GM12878 (cell line): ENCODE measurements around the gene RAB25. TPM values are rescaled to one million over a fixed set of nuclear protein-coding genes. Genes with fewer than 3 reads are reported as not detected.

Experiments used
- ATAC-seq: fragments of 200-7000 bp; cut with Tn5 transposase; 3 replicates; pipeline ENCODE4 v1.9.1; 2020; ENCODE audit warnings: mild to moderate bottlenecking, moderate library complexity
- BruUV-seq: library from RNA; stranded (reverse); fragments of 400-500 nt; replicated peaks from 2 replicates; lab custom pipeline; 2021; lab: Mats Ljungman, UMichigan
- CTCF ChIA-PET: fragments of 300-600 bp; sonication (Branson Sonifier 250); formaldehyde crosslinking; extraction: SDS; loops from one replicate; lab custom pipeline; 2021; ENCODE audit warnings: inconsistent platforms; lab: Yijun Ruan, JAX
- POLR2A ChIA-PET: fragments of 350-600 bp; formaldehyde crosslinking; extraction: SDS; loops from one replicate; lab custom pipeline; 2021; ENCODE audit warnings: inconsistent platforms; lab: Charles Lee
- RAD21 ChIA-PET: fragments of 300-600 bp; sonication (Branson Sonifier 250); formaldehyde crosslinking; loops from one replicate; lab custom pipeline; 2023; ENCODE audit warnings: antibody characterized with exemption; ENCODE audit not compliant: unreplicated experiment; lab: Charles Lee
- SMC1A ChIA-PET: fragments of 300-600 bp; sonication (Branson Sonifier 250); formaldehyde crosslinking; loops from one replicate; lab custom pipeline; 2023; ENCODE audit not compliant: unreplicated experiment, uncharacterized antibody; lab: Charles Lee
- DNase-seq: peaks from one replicate; pipeline ENCODE4 v3.0.0-alpha.2; 2011; ENCODE audit warnings: low read depth, low spot score
- FAIRE-seq: peaks from 3 replicates; lab custom pipeline; 2011; peaks lifted over from hg19 to GRCh38; lab: Jason Lieb, UNC
- H2AFZ ChIP-seq: 2 replicates; pipeline ENCODE4 v1.6.0; 2011; ENCODE audit warnings: low read depth, low read length, control low read depth; ENCODE audit not compliant: control insufficient read depth
- H3K27ac ChIP-seq: 2 replicates; pipeline ENCODE4 v1.5.1; 2011; ENCODE audit warnings: control low read depth; ENCODE audit not compliant: control insufficient read depth, insufficient read depth
- H3K27me3 ChIP-seq, 2 experiments: replicated peaks in 1 of 2; 2 replicates each; pipeline versions ENCODE4 v1.6.0 to v1.6.1; 2011; ENCODE audit warnings: low read length in 1 of 2; ENCODE audit not compliant: control insufficient read depth in 2 of 2, insufficient read depth in 2 of 2
- H3K36me3 ChIP-seq, 2 experiments: 2 replicates each; pipeline ENCODE4 v1.5.1; 2011; ENCODE audit warnings: low read length in 1 of 2; ENCODE audit not compliant: control insufficient read depth in 2 of 2, insufficient read depth in 2 of 2
- H3K4me1 ChIP-seq: 2 replicates; pipeline ENCODE4 v1.6.1; 2011; ENCODE audit warnings: mild to moderate bottlenecking, low read length, moderate library complexity, mixed read lengths; ENCODE audit not compliant: control insufficient read depth, insufficient read depth
- H3K4me2 ChIP-seq: 2 replicates; pipeline ENCODE4 v1.6.0; 2011; ENCODE audit warnings: control low read depth; ENCODE audit not compliant: control insufficient read depth, insufficient read depth
- H3K4me3 ChIP-seq: fragments of 200-600 bp; sonication (generic); 2 replicates; pipeline ENCODE4 v1.5.1; 2016
- H3K79me2 ChIP-seq: 2 replicates; pipeline ENCODE4 v1.6.0; 2011; ENCODE audit warnings: low read length; ENCODE audit not compliant: control insufficient read depth, insufficient read depth
- H3K9ac ChIP-seq: 2 replicates; pipeline ENCODE4 v1.8.0; 2011; ENCODE audit warnings: low read length, control low read depth, mixed read lengths; ENCODE audit not compliant: control insufficient read depth, insufficient read depth
- H3K9me3 ChIP-seq: replicated peaks from 3 replicates; pipeline ENCODE4 v1.5.1; 2011; ENCODE audit warnings: mild to moderate bottlenecking, low read length; ENCODE audit not compliant: control insufficient read depth, insufficient read depth
- H4K20me1 ChIP-seq: 2 replicates; pipeline ENCODE4 v1.6.0; 2011; ENCODE audit not compliant: control insufficient read depth, insufficient read depth
- CHD2 ChIP-seq: IDR thresholded peaks from 2 replicates; pipeline ENCODE4 v1.6.1; 2011; ENCODE audit warnings: low read depth, low read length, improper control_type of control experiment, borderline replicate concordance
- EED ChIP-seq: sonication (generic); IDR thresholded peaks from 2 replicates; pipeline ENCODE4 v1.6.1; 2016; ENCODE audit warnings: antibody characterized with exemption, low read depth
- JUND ChIP-seq: IDR thresholded peaks from 2 replicates; pipeline ENCODE4 v1.6.1; 2012; ENCODE audit warnings: low read depth, mild to moderate bottlenecking, low read length, improper control_type of control experiment, moderate library complexity
- MTA2 ChIP-seq: fragments of 450-650 bp; IDR thresholded peaks from 2 replicates; pipeline ENCODE4 v1.6.1; 2016; ENCODE audit warnings: low read depth, mild to moderate bottlenecking, moderate library complexity
- NFXL1 ChIP-seq: fragments of 450-650 bp; IDR thresholded peaks from 2 replicates; pipeline ENCODE4 v1.6.1; 2017; ENCODE audit warnings: antibody characterized with exemption, mild to moderate bottlenecking, borderline replicate concordance
- SMAD1 ChIP-seq: fragments of 450-650 bp; IDR thresholded peaks from 2 replicates; pipeline ENCODE4 v1.6.1; 2018; ENCODE audit warnings: mild to moderate bottlenecking, low read depth; ENCODE audit not compliant: partially characterized antibody
- SMC3 ChIP-seq: IDR thresholded peaks from 2 replicates; pipeline ENCODE4 v1.6.1; 2011; ENCODE audit warnings: low read length, improper control_type of control experiment, borderline replicate concordance
- SUZ12 ChIP-seq: fragments of 200-600 bp; sonication (generic); IDR thresholded peaks from one replicate; pipeline ENCODE4 v1.6.1; 2018; ENCODE audit warnings: antibody characterized with exemption, mild to moderate bottlenecking; ENCODE audit not compliant: unreplicated experiment
- WGBS: methylation state at CpG from one replicate; pipeline ENCODE4 v1.1.6; 2016; ENCODE audit warnings: low lambda C conversion rate; ENCODE audit not compliant: insufficient replicate concordance, insufficient coverage; ENCODE audit errors: missing lambda C conversion rate; 5-methylcytosine and 5-hydroxymethylcytosine counted together
- in situ Hi-C: fragments of 300-500 bp; cut with MboI; formaldehyde crosslinking; loops from 9 replicates; pipeline ENCODE4 v1.14.3; 2018; ENCODE audit warnings: mixed read lengths
- intact Hi-C: fragments of 100-400 bp; cut with micrococcal nuclease; formaldehyde crosslinking; loops from one replicate; pipeline ENCODE4 v1.14.2; 2022; ENCODE audit not compliant: unreplicated experiment
- polyA plus RNA-seq, 11 experiments: library from polyadenylated mRNA; depleted of rRNA in 4 of 11; unstranded in 6 of 11; stranded (reverse) in 5 of 11; fragments of >200 nt; fragmentation: Nextera tagmentation in 4 of 11; fragmentation: Illumina TruSeq in 1 of 11; extraction: Ambion mirVana in 4 of 11; extraction: Trizol in 1 of 11; gene quantifications; 1 replicate in 1 of 11; 2 replicates in 10 of 11; pipeline versions ENCODE4 v1.2.1 to v1.2.3, GENCODE V29; 2011 to 2016; ENCODE audit warnings: inconsistent platforms in 2 of 11, missing spikeins in 2 of 11, low read depth in 1 of 11
- total RNA-seq, 4 experiments: library from RNA; depleted of rRNA in 3 of 4; stranded (reverse); fragments of >200 nt in 3 of 4; fragmentation: Illumina TruSeq in 1 of 4; extraction: Trizol in 1 of 4; gene quantifications; 2 replicates each; pipeline versions ENCODE4 v1.2.1 to v1.2.3, GENCODE V29; 2013 to 2021
- TF ChIP-seq, protein P1 (sequence below): fragments of 450-650 bp; IDR thresholded peaks from 2 replicates; pipeline ENCODE4 v1.6.1; 2016; ENCODE audit warnings: mild to moderate bottlenecking
- TF ChIP-seq, protein P2 (sequence below): fragments of 450-650 bp; IDR thresholded peaks from 2 replicates; pipeline ENCODE4 v1.6.1; 2014; ENCODE audit warnings: mild to moderate bottlenecking

Gene RAB25
- total and polyA plus RNA-seq, 10 of the 15 experiments (the other 5 are each of a cell fraction or from before 2014, with no cell fraction given), result 0.16 to 0.36 (median 0.22) TPM; not detected in 7

DNA sequence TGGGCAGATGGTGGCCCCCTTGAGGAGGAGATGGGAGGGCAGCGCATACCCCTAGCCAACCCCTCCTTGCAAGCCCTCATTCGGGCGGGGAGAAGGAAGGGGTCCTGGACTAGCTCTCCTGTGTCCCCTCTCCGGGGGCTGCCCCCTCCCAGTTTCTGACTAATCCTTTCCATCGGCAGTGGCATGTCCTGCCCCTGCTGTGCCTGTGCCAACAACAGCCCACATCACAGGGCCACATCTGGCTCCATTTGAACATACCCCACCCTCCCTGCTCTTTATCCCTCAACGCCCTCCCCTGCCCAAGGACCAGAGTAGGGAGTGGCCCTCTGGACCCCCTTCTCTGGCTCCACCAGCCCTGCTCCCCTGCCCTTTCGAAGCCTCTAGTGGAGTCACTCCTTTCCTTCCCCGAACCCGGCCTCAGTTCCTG lies 42.6 kb downstream of the RAB25 start:
- no peaks in the 10 kb centered on the region for H3K27me3 ChIP-seq
- no peak overlapping the region for H2AFZ ChIP-seq
- in situ Hi-C loops (no loop called here), intact Hi-C loops (no loop called here)
- SMC1A ChIA-PET, result interaction anchor here (1.0 to 23.8 kb wide), 2 partner anchors 8 to 21 kb away, joined by 3 to 874 read pairs; partner anchors contain the start of gene LMNA
- no peaks in the 10 kb centered on the region; the same call in 1 of the 2 replicates for H3K79me2 ChIP-seq
- WGBS, result 59% methylated on average over 9 of the region's 9 CpGs
- H4K20me1 ChIP-seq, result no peaks in the 10 kb centered on the region
- no peak overlapping the region for H3K9ac ChIP-seq
- POLR2A ChIA-PET, result interaction anchor here (1.5 to 6.1 kb wide), 2 partner anchors 15 to 26 kb away, joined by 5 to 128 read pairs; partner anchors contain the start of gene LMNA
- no TSS peak for BruUV-seq
- CTCF ChIA-PET, result interaction anchor here (21.5 kb wide), 1 partner anchor 20 kb away, joined by 1294 read pairs; the partner anchor contains the start of gene LMNA
- DNase-seq, result no peak
- H3K27ac ChIP-seq, result peak overlapping the region; percentile 50
- no peaks in the 10 kb centered on the region for H3K36me3 ChIP-seq
- no peak for ATAC-seq
- H3K4me3 ChIP-seq, result no peak overlapping the region
- TF ChIP-seq CHD2, result no peak
- no peak for TF ChIP-seq JUND
- no peak overlapping the region for H3K4me2 ChIP-seq
- RAD21 ChIA-PET, result interaction anchor here (0.9 to 22.4 kb wide), 2 partner anchors 10 to 18 kb away, joined by 3 to 695 read pairs; partner anchors contain the start of gene LMNA
- no peaks in the 10 kb centered on the region for H3K9me3 ChIP-seq
- H3K4me1 ChIP-seq, result peaks cover 36% of the 10 kb centered on the region
- FAIRE-seq, result no peak

DNA sequence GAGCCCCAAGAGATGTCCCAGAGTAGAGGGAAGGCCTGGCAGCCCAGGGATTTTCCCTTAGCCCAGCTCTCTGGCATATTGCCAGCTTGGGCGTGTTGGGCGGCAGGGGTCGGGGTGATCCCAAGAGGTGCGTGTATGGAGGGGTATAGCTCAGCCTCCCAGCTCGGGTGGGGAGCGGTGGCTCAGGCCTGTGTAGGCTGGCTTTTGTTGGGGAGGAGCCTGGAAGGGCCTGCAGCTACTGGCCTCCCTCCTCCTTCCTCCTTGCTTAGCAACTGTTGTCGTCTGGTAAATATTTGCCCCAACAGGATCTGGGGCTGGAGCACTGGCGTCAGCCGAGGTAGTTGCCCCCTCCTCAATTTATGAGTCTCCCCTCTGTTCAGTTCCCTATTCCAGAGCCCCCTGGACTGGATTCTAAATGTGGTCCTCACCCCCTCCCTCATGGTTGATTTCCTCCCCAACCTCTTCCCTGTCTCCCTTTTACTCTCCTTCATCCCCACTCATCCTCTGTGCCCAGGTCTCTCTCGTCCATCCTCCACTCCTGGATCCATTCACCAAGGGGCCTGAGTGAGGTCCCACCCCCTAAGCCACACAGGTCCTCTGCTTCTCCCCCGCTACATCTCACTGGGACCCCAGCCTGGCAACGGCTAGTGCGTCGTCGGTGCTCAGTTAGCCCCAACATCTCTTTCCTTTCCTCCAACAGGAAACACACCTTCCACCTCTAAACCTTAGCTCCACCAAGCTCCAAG lies 43.3 kb downstream of the RAB25 start:
- no peaks in the 10 kb centered on the region for H3K9me3 ChIP-seq
- no peak overlapping the region for H2AFZ ChIP-seq
- no peaks in the 10 kb centered on the region for H3K36me3 ChIP-seq
- 53% methylated on average over 15 of the region's 15 CpGs for WGBS
- H3K4me2 ChIP-seq, result peak overlapping the region; percentile 85; the same call in 1 of the 2 replicates
- peak overlapping the region; percentile 50 for H3K27ac ChIP-seq
- ATAC-seq (peak; percentile 44), DNase-seq (no peak), FAIRE-seq (no peak)
- H4K20me1 ChIP-seq, result no peaks in the 10 kb centered on the region
- H3K4me1 ChIP-seq, result peaks cover 30% of the 10 kb centered on the region
- H3K4me3 ChIP-seq, result no peak overlapping the region
- no peak overlapping the region for H3K9ac ChIP-seq
- ChIA-PET RAD21 (interaction anchor here (22.4 kb wide), 1 partner anchor 17 kb away, joined by 695 read pairs; the partner anchor contains the start of gene LMNA), CTCF (interaction anchor here (0.6 to 21.5 kb wide), 5 partner anchors 8 to 622 kb away, joined by 3 to 1294 read pairs (median 3); partner anchors contain the start of gene LMNA), POLR2A (interaction anchor here (0.9 to 6.1 kb wide), 3 partner anchors 14 to 24 kb away, joined by 4 to 128 read pairs (median 5); partner anchors contain the start of gene LMNA), SMC1A (interaction anchor here (1.0 to 23.8 kb wide), 2 partner anchors 7 to 20 kb away, joined by 3 to 874 read pairs; partner anchors contain the start of gene LMNA)
- TF ChIP-seq NFXL1 (peak; percentile 71; the same call in 1 of the 2 replicates), SMAD1 (peak; percentile 48), MTA2 (0 out of 2 replicates have a peak, but pooled peaks have one; percentile 7), SUZ12 (no peak), SMC3 (no peak), EED (0 out of 2 replicates have a peak, but pooled peaks have one; percentile 16), JUND (no peak)
- TF ChIP-seq, protein P1, sequence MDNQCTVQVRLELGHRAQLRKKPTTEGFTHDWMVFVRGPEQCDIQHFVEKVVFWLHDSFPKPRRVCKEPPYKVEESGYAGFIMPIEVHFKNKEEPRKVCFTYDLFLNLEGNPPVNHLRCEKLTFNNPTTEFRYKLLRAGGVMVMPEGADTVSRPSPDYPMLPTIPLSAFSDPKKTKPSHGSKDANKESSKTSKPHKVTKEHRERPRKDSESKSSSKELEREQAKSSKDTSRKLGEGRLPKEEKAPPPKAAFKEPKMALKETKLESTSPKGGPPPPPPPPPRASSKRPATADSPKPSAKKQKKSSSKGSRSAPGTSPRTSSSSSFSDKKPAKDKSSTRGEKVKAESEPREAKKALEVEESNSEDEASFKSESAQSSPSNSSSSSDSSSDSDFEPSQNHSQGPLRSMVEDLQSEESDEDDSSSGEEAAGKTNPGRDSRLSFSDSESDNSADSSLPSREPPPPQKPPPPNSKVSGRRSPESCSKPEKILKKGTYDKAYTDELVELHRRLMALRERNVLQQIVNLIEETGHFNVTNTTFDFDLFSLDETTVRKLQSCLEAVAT, result 0 out of 2 replicates have a peak, but pooled peaks have one; percentile 36
- TF ChIP-seq, protein P2, sequence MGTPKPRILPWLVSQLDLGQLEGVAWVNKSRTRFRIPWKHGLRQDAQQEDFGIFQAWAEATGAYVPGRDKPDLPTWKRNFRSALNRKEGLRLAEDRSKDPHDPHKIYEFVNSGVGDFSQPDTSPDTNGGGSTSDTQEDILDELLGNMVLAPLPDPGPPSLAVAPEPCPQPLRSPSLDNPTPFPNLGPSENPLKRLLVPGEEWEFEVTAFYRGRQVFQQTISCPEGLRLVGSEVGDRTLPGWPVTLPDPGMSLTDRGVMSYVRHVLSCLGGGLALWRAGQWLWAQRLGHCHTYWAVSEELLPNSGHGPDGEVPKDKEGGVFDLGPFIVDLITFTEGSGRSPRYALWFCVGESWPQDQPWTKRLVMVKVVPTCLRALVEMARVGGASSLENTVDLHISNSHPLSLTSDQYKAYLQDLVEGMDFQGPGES, result no peak
- in situ Hi-C loops (no loop called here), intact Hi-C loops (no loop called here)
- H3K27me3 ChIP-seq, result no peaks in the 10 kb centered on the region
- no TSS peak for BruUV-seq
- no peaks in the 10 kb centered on the region for H3K79me2 ChIP-seq
